ENCODE results near the gene TBC1D9B.

DNA sequence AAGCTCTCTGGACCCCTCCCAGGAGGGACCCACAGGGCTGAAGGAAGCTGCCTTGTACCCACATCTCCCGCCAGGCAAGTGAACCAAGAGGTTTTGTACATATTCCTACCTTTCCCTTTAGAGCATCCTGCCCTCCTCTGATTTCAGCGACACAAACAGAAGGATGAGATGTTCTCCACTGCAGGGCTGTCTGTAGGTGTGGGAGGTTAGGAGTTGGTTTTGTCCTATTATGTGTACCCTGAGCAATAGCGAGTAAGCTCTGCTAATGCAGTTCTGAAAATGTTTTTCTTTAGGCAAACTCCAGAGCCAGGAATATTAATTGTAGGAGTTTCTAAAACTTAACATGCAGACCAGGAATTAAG lies 74.0 kb downstream of the TBC1D9B start:
- TF ChIP-seq PHB (CRISPR knock-in tag; IDR thresholded peaks at IDR 0.05) (no peak), JUN (IDR thresholded peaks at IDR 0.05; ENCODE audit: borderline replicate concordance, low read depth, low read length) (no peak), JUN (CRISPR knock-in tag; IDR thresholded peaks at IDR 0.05; ENCODE audit: borderline replicate concordance) (no peak), SP1 (CRISPR knock-in tag; IDR thresholded peaks at IDR 0.05) (no peak), NFYB (IDR thresholded peaks at IDR 0.05; ENCODE audit: extremely low read depth, insufficient read length) (no peak), POLR2AphosphoS5 (IDR thresholded peaks at IDR 0.05; ENCODE audit: control insufficient read depth, insufficient read depth, low read depth, low read length) (no peak), SRSF7 (optimal IDR thresholded peaks at IDR 0.05; ENCODE audit: low read depth, low read length) (no peak)
- TF ChIP-seq, protein P1, sequence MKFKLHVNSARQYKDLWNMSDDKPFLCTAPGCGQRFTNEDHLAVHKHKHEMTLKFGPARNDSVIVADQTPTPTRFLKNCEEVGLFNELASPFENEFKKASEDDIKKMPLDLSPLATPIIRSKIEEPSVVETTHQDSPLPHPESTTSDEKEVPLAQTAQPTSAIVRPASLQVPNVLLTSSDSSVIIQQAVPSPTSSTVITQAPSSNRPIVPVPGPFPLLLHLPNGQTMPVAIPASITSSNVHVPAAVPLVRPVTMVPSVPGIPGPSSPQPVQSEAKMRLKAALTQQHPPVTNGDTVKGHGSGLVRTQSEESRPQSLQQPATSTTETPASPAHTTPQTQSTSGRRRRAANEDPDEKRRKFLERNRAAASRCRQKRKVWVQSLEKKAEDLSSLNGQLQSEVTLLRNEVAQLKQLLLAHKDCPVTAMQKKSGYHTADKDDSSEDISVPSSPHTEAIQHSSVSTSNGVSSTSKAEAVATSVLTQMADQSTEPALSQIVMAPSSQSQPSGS (CRISPR knock-in tag; IDR thresholded peaks at IDR 0.05), result no peak
- TF ChIP-seq, protein P2, sequence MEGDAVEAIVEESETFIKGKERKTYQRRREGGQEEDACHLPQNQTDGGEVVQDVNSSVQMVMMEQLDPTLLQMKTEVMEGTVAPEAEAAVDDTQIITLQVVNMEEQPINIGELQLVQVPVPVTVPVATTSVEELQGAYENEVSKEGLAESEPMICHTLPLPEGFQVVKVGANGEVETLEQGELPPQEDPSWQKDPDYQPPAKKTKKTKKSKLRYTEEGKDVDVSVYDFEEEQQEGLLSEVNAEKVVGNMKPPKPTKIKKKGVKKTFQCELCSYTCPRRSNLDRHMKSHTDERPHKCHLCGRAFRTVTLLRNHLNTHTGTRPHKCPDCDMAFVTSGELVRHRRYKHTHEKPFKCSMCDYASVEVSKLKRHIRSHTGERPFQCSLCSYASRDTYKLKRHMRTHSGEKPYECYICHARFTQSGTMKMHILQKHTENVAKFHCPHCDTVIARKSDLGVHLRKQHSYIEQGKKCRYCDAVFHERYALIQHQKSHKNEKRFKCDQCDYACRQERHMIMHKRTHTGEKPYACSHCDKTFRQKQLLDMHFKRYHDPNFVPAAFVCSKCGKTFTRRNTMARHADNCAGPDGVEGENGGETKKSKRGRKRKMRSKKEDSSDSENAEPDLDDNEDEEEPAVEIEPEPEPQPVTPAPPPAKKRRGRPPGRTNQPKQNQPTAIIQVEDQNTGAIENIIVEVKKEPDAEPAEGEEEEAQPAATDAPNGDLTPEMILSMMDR (IDR thresholded peaks at IDR 0.05 in 2 of 3, conservative IDR thresholded peaks at IDR 0.05 in 1 of 3; ENCODE audit: insufficient read depth in 2 of 3, low read depth in 1 of 3, low read length in 3 of 3), result no peak
- TF ChIP-seq, protein P3, sequence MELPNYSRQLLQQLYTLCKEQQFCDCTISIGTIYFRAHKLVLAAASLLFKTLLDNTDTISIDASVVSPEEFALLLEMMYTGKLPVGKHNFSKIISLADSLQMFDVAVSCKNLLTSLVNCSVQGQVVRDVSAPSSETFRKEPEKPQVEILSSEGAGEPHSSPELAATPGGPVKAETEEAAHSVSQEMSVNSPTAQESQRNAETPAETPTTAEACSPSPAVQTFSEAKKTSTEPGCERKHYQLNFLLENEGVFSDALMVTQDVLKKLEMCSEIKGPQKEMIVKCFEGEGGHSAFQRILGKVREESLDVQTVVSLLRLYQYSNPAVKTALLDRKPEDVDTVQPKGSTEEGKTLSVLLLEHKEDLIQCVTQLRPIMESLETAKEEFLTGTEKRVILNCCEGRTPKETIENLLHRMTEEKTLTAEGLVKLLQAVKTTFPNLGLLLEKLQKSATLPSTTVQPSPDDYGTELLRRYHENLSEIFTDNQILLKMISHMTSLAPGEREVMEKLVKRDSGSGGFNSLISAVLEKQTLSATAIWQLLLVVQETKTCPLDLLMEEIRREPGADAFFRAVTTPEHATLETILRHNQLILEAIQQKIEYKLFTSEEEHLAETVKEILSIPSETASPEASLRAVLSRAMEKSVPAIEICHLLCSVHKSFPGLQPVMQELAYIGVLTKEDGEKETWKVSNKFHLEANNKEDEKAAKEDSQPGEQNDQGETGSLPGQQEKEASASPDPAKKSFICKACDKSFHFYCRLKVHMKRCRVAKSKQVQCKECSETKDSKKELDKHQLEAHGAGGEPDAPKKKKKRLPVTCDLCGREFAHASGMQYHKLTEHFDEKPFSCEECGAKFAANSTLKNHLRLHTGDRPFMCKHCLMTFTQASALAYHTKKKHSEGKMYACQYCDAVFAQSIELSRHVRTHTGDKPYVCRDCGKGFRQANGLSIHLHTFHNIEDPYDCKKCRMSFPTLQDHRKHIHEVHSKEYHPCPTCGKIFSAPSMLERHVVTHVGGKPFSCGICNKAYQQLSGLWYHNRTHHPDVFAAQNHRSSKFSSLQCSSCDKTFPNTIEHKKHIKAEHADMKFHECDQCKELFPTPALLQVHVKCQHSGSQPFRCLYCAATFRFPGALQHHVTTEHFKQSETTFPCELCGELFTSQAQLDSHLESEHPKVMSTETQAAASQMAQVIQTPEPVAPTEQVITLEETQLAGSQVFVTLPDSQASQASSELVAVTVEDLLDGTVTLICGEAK (IDR thresholded peaks at IDR 0.05), result no peak
- TF ChIP-seq, protein P3 (CRISPR knock-in tag; IDR thresholded peaks at IDR 0.05), result no peak
- TF ChIP-seq, protein P4, sequence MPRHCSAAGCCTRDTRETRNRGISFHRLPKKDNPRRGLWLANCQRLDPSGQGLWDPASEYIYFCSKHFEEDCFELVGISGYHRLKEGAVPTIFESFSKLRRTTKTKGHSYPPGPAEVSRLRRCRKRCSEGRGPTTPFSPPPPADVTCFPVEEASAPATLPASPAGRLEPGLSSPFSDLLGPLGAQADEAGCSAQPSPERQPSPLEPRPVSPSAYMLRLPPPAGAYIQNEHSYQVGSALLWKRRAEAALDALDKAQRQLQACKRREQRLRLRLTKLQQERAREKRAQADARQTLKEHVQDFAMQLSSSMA (CRISPR knock-in tag; IDR thresholded peaks at IDR 0.05), result no peak

Data from K562 (cell line).